Kidney (tissue), 14 donors: ENCODE data around the gene DPP9. TPM values are rescaled to one million over a fixed set of nuclear protein-coding genes. Genes with fewer than 3 reads are reported as not detected.

ENCODE experiments used
- DNase-seq, 5 donors: peaks; one replicate each; pipeline ENCODE4 v3.0.0-alpha.2; 2013 to 2020
- FAIRE-seq: peaks from 2 replicates; lab custom pipeline; 2012; peaks lifted over from hg19 to GRCh38; lab: Jason Lieb, UNC
- H3K27ac ChIP-seq, 2 donors: one replicate each; pipeline ENCODE4 v1.7.0; 2013; ENCODE audit warnings: low read depth in 2 of 2, low read length in 2 of 2, inconsistent platforms in 1 of 2
- H3K27me3 ChIP-seq: one replicate; pipeline ENCODE4 v1.7.1; 2013; ENCODE audit warnings: low read length, inconsistent platforms; ENCODE audit not compliant: control insufficient read depth, insufficient read depth
- H3K36me3 ChIP-seq, 3 donors: one replicate each; pipeline versions ENCODE4 v1.7.0 to v1.7.1; 2013; ENCODE audit warnings: low read length in 3 of 3, control low read depth in 1 of 3, inconsistent platforms in 1 of 3; ENCODE audit not compliant: insufficient read depth in 3 of 3, control insufficient read depth in 2 of 3
- H3K4me1 ChIP-seq, 3 donors: one replicate each; pipeline versions ENCODE4 v1.7.0 to v1.7.1; 2013; ENCODE audit warnings: low read length in 3 of 3, inconsistent platforms in 1 of 3, low read depth in 1 of 3; ENCODE audit not compliant: control insufficient read depth in 2 of 3, insufficient read depth in 2 of 3
- H3K4me3 ChIP-seq, 3 donors: one replicate each; pipeline versions ENCODE4 v1.7.0 to v1.8.1; 2013; ENCODE audit warnings: low read length in 3 of 3, control low read depth in 1 of 3, inconsistent platforms in 1 of 3
- H3K9ac ChIP-seq, 3 donors: one replicate each; pipeline versions ENCODE4 v1.7.0 to v1.7.1; 2013; ENCODE audit warnings: low read length in 3 of 3, control low read depth in 1 of 3, inconsistent platforms in 1 of 3
- H3K9me3 ChIP-seq, 3 donors: one replicate each; pipeline versions ENCODE4 v1.7.0 to v1.7.1; 2013; ENCODE audit warnings: low read length in 3 of 3, control low read depth in 1 of 3, inconsistent platforms in 1 of 3; ENCODE audit not compliant: control insufficient read depth in 2 of 3, insufficient read depth in 1 of 3
- CTCF ChIP-seq: IDR thresholded peaks from 3 replicates; pipeline ENCODE4 v1.5.1; 2012; ENCODE audit warnings: mild to moderate bottlenecking, moderate library complexity, borderline replicate concordance; ENCODE audit not compliant: insufficient read depth; ENCODE audit errors: extremely low read depth
- intact Hi-C: fragments of 100-400 bp; cut with DNase I; formaldehyde crosslinking; loops from one replicate; pipeline ENCODE4 v1.11.1; 2022
- polyA plus RNA-seq: library from polyadenylated mRNA; stranded (reverse); fragments of 350-450 nt; fragmentation: Illumina TruSeq; extraction: RNeasy Lipid Tissue Mini Kit (QIAGEN cat#74804); gene quantifications from one replicate; pipeline ENCODE4 v1.2.3, GENCODE V29; 2014; ENCODE audit warnings: low read depth, low replicate concordance; ENCODE audit not compliant: insufficient read depth
- total RNA-seq: library from RNA; stranded (reverse); fragmentation: NEBNext Ultra II Directional; extraction: Animal tissue kit (Norgen Biotek cat#: 25700); gene quantifications from one replicate; pipeline ENCODE4 v1.2.1, GENCODE V29; 2021
- donor health status: control.
- donor health status: control.
- donor health status: control.
- donor health status: control.
- donor health status: control.
- donor health status: DM: yes; HTN: yes; CAD: no.
- donor health status: Normal renal cell carcinoma (clear cell type).

DPP9 gene
- total and polyA plus RNA-seq, 2 donors from 2014 or later: 14.0 to 61.9 TPM

GRCh38 chr19:4705413-4706131, 18.1 kb downstream of the DPP9 start:
- FAIRE-seq (no peak), DNase-seq (peak in 2 of 5 donors; percentile 12 to 37)
- peaks cover 0 to 29% (median 7%) of the 10 kb centered on the region in 3 donors for H3K36me3 ChIP-seq
- intact Hi-C loops: no loop called here
- H3K27me3 ChIP-seq: no peaks in the 10 kb centered on the region
- H3K27ac ChIP-seq: no peak overlapping the region
- TF ChIP-seq CTCF: no peak
- no peak overlapping the region for H3K9ac ChIP-seq
- H3K4me1 ChIP-seq: peaks cover 0 to 3% (median 0%) of the 10 kb centered on the region in 3 donors
- H3K4me3 ChIP-seq: no peak overlapping the region
- no peaks in the 10 kb centered on the region for H3K9me3 ChIP-seq

- peaks cover 0 to 33% (median 7%) of the 10 kb centered on the region in 3 donors for H3K36me3 ChIP-seq
- FAIRE-seq: no peak
- no peak for DNase-seq
Measured at GRCh38 chr19:4704317-4704673, 19.3 kb downstream of the DPP9 start.

GRCh38 chr19:4703671-4704316, 19.8 kb downstream of the DPP9 start:
- H3K4me3 ChIP-seq: no peak overlapping the region
- intact Hi-C loops: no loop called here
- H3K4me1 ChIP-seq: no peaks in the 10 kb centered on the region
- no peak overlapping the region for H3K9ac ChIP-seq
- TF ChIP-seq CTCF: no peak
- H3K27ac ChIP-seq: no peak overlapping the region
- no peak for FAIRE-seq
- no peaks in the 10 kb centered on the region for H3K9me3 ChIP-seq
- DNase-seq: peak in 1 of 5 donors; percentile 66
- H3K36me3 ChIP-seq: peaks cover 0 to 35% (median 7%) of the 10 kb centered on the region in 3 donors
- no peaks in the 10 kb centered on the region for H3K27me3 ChIP-seq

More at GRCh38 chr19:4704317-4704673, 19.3 kb downstream of the DPP9 start:
- Histone ChIP-seq H3K27ac (no peak overlapping the region), H3K27me3 (no peaks in the 10 kb centered on the region), H3K9me3 (no peaks in the 10 kb centered on the region), H3K4me3 (no peak overlapping the region), H3K4me1 (no peaks in the 10 kb centered on the region), H3K9ac (no peak overlapping the region)
- no peak for TF ChIP-seq CTCF
- intact Hi-C loops: no loop called here
